ENCODE measurements around the gene MRPL1.
"Not testable (repeated sequence)": the region's sequence is repeated elsewhere in the genome, so short reads cannot be mapped to it uniquely, and the experiment has no call there.

The MRPL1 gene

DNA sequence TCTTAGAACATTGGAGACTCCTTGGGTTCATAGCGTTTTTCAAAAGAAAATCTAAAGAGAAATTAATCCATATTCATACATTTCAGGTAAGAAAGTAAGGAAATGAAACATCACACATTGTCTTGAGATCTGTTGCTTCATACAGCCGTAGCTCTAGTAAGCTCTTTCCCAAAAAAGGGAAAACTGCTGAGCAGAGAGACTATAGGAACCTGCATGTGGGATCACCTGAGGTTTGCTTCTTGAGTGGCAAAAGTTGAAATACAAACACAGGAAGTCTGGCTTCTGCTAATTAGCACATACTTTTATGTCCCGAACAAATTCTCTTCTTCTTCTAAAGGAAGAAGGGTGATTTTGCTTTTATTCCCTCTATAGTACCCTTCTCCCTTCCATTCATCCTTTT, 57.7 kb downstream of the MRPL1 start:
- no peak for DNase-seq

DNA sequence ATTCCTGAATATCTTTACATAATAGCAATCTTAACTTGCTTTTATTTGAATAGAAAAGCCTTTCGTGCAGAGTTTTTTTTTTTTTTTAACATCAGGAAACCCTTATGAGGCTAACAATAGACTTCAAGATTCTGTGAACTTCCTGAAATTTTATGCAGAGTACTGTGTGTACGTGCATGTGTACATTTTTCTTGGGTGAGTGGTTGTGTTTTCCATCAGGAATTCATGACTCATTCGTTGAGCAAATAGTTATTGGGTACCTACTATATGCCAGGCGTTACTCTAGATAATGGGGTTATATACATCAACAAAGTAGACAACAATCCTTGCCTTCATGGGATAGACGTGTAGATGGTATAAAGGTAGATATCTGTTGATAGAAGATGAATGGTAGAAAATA, 59.1 kb downstream of the MRPL1 start:
- DNase-seq: no peak

DNA sequence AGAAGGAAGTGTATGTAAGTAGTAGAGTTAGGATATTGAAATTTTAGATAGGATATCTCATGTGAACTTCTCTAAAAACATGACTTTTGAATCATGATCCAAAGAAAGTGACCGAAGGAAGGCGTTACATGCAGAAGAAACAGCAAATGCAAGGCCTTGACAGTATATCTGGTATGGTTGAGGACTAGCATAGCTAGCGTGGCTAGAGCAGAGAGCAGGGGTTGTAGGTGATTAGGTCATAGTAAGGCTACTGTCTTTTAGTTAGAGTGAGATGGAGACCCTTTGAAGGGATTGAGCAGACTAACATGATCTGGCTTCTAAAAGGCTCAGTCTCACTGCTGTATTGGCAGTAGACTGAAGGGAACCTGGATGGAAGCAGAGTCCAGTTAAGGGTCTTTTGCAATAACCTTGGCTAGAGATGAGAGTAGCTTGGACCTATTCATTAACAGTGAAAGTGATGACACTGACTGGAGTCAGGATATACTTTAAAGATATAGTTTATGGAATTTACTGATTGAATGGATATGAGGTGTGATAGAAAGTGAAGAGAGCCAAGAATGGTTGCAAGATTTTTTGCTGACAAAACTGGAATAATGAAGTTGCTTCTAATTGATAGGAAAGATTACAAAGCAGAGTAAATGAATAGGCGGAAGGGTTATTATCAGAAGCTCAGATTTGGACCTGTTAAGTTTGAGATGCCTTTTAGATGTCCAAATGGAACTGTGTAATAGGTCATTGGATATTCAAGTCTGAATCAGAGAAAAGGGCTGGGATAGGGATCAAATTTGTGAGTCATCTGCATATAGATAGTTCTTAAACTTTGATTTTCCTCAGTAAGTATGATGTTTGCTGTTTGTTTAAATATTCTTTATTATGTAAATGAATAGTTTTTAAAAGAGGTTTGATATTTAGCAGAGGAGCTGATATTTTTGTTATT, 59.8 kb downstream of the MRPL1 start:
- DNase-seq: no peak

DNA sequence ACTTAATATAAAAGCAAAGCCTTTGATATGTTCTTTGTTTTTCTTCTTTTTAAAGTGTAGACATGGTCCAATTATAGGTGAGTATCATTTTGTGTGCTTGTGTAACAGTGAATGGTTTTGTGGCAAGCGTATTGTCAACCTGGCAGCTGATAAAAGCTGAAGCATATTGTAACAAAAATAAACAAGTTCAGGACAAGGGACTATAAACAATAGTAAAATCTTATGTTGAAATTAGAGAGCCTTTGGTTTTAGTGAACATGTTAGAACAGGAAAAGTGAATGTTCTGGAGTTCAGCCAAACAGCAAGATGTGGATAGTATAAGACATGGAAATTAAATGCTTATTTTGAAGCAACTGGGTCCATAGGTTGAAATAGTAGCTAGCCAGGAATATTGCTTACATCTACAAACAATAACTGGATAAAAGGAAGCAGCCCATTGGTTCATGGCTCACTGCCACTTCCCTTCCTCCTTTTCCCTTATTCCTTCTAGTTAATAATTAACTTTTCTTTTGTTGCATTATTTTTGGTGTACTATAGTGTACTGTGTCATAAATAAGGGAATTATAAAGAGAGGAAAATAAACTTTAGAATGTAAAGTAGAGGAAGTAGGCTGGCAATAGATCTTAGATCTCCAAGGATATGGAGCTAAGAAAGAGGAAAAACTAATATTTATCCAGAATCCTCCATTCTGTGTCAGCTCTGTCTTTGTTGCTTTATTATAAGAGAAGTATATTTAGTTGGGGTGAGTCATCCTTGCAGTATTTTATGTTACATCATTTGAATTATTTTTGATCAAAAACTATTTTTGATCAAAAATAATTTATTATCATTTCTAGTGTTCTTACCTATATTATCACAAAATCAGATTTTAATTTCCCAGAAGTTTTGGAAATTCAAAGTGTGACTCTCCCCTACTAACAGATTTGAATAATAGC, 65.6 kb downstream of the MRPL1 start:
- DNase-seq: no peak

DNA sequence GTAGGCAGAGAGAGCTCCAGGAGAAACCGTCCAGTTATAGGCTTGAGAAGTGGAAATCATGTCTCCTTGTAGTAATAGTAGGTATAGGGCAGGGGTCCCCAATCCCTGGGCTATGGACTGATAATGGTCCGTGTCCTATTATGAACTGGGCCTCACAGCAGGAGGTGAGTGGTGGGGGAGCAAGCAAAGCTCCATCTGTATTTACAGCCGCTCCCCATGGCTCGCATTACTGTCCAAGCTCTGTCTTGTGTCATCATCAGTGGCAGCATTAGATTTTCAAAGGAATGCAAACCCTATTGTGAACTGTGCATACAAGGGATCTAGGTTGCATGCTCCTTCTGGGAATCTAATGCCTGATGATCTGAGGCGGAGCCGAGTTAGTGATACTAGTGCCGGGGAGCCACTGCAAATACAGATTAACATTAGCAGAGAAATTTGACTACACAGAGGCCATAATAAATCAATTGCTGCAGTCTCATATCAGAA, 67.6 kb downstream of the MRPL1 start:
- no peak for DNase-seq

DNA sequence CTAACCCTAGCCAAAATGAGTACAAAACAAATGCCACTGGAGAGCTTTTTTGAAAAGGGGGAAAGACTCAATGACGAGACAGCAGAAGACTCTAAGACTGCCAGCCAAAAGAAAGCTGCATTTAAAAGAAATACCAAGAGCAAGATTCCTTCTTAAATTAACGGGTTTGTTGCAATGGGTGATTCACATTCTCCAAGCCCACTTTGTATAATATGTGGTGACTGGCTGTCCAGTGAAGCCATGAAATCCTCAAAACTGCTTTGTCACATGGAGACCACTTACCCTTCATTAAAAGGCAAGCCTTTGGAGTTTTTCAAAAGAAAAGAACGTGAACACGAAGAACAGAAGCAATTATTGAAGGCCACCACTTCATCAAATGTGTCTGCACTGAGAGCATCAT, 68.2 kb downstream of the MRPL1 start:
- DNase-seq: no peak

DNA sequence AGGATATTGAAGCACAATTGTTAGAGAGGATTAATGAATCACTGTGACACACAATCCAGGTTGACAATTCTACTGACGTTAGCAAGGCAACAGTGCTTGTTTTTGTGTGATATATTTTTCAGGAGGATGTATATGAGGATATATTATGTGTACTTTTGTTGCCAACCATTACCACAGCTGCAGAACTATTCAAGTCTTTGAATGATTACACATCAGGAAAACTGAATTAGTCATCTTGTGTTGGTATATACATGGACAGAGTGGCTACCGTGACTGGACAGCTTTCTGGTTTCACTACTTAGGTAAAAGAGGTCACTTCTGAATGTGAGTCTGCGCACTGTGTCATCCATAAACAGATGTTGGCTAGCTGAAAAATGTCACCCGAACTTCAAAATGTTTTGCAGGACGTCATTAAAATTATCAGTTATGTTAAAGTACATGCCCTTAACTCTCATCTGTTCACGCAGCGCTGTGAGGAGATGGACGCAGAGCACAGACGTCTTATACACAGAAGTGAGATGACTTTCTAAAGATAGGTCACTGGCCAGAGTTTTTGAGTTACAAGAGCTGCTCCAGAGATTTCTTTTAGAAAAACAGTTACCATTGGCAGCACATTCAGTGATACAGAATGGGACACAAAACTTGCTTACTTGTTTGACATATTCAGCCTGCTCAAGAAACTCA, 69.0 kb downstream of the MRPL1 start:
- no peak for DNase-seq

DNA sequence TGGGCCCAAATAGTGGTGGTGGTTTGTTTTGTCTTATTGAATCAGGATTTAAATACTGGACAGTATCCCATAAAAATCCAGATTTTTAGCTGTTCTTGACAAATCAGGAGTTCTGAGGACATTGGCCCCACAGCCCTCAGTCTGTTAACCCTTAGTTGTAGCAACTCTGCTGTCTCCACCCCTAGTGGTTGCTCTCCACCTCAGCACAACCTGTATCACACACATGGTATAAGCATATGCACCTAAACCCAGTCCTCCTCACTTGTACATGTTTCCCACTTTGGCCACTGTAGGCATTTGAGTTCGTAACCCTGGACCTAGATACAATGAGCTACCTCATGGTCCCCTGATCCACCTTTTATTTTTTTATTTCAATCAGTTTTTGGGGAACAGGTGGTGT, 75.9 kb downstream of the MRPL1 start:
- DNase-seq: no peak

DNA sequence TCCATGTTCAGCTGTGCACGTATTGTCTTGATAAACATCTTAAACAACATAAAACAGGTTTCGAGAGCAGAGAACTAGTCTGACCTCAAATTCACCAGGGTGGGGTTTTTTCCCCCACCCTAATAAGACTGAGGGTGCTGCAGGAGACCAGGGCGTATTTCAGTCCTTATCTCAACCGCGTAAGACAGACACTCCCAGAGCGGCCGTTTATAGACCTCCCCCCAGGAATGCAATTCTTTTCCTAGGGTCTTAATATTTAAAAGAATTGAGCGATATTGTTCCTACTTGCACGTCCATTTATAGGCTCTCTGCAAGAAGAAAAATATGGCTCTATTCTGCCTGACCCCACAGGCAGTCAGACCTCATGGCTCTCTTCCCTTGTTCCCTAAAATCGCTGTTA, 83.3 kb downstream of the MRPL1 start:
- DNase-seq: not testable (repeated sequence)

DNA sequence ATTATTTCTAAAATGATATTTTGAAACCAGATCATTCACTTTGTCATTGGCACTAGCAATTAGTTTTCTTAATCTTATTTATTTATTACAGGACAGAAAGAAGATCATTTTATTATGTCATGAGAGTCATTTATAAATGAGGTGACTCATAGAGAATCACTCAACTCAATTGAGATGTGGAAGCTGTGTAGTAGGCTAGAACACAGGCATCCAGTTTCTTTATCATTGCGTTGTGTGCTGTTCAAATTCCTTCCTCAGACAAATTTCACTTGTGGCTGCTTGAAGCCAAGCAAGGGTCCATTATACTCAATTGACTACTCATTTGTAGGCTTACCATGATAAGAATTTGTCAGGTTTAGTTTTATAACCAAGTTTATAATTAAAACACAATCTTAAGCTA, 87.6 kb downstream of the MRPL1 start:
- DNase-seq: no peak

DNA sequence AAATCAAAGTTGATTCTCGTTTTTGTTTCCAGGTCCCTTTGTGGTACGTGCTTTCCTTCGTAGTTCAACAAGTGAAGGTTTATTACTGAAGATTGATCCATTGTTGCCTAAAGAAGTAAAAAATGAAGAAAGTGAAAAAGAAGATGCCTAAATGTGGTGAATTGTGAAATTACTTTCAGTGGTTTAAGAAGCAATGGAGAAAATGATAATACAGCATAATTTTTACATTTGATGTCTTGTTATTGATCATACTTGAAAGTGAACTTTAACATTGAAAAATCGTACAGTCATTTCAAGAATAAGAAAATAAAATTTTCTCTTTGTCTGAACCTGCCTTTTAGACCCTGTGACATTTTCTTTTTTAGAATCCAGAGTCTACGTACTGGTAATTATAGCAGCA, 89.8 kb downstream of the MRPL1 start:
- no peak for DNase-seq

DNA sequence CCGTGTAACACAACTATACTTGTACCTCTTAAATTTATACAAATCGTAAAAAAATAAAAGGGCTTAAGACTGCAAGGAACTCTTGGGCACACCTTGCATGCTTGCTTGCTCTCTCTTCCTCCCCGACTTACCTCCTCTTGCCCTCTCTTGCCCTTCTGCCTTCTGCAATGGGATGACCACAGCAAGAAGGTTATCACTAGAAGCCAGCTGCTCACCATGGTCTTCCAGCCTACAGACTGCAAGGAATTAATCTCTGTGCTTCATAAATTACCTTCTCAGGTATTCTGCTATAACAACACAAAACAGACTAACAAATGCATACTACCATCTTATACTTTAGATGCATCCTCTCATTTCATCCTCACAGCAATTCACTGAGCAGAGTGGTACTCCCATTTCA, 92.1 kb downstream of the MRPL1 start:
- DNase-seq: no peak

DNA sequence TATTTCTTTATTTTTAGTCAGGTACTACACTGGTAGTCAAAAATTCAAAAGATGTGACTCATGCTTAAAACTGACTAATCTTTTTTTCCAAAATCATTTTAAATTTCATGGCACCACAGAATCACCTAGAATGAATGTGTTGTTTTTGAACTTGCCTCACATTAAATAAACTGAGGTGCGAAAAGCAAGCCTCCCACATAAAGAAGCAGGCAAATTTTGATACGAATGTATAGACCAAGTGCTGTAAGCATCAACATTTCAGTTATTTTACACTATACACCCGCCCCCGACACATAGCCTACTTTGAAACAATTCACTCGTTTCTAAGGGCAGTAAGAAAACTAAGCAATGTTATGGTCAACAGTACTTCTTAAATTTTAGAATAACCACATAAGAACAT, 94.3 kb downstream of the MRPL1 start:
- DNase-seq: no peak

DNA sequence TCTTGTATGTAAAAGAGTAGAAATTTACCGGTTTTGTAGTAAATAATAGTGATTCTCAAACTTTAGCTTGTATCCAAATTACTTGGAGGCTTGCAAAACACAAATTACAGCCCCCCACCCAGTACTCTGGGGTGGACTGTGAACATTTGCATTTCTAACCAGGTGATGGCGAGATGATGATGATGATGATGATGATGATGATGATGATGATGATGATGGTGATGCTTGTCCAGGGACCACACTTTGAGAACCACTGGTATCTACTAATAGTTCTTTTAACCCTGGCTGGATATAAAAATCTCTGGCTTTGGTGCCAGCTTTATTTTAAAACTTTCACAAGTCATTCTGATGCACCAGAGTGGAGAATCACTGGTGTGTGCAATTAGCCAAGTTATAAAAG, 96.3 kb downstream of the MRPL1 start:
- no peak for DNase-seq

DNA sequence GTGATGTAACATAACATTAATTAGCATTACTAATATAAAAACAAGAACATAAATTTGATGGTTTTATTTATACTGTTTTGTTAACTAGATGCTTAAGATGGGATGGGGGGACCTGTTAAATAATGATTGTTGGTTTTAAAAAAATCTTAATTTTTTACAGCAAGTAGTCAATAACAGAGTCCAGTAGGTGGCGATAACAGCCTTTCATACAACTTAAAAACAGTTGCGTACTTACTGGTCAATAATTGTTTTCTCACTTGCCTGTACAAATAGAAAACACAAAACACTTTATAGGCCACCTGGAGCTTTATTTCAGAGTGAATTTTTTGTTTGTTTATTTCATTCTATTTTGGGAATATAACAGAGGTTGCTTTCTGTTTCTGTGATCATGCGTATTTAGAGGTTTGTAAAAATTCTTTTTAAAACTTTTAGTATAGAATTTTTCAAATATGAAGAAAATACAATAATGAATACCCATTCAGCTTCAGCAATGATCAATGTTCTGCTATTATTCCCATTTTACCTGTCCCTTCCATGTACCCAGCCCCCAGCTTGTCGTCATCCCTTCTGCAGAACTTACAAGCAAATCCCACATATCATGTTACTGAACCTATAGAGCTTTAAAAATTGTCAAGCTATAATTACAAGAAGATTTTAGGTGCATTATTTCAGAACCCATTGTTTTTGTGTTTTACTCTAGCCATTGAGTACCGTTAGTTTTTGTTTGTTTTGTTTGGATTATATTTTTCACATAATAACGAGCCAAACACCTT, 97.1 kb downstream of the MRPL1 start:
- peak; percentile 21 for DNase-seq

DNA sequence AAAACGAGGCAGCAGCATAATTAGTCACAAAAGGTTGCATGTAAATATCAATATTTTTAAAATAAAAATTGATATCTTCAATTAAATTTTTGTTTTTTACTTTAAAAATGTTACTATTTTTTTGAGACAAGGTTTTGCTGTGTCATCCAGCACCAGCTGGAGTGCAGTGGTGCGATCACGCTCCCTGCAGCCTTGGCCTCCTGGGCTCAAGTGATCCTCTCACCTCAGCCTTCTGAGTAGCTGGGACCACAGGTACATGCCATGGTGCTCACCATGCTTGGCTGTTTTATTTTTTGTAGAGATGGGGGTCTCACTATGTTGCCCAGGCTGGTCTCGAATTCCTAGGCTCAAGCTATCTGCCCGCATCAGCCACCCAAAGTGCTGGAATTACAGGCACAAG, 97.7 kb downstream of the MRPL1 start:
- DNase-seq: no peak

DNA sequence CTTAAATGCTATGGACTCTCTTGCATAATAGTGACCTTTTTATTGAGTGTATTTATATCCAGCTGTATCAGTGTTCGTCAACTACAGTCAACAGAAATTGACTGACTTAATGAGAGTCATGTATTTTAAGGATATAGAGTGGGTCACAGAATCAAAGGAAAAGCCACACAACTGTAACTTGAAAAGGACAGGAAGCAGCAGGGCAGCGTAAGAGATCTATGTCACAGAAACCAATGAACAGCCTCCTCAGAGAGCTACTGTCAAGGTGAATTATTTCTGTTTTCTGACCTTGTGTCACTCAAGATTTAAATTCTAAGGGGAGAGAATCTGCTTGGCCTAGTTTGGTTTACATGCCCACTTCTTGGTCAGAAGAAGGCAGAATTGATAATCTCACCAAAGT, 100.4 kb downstream of the MRPL1 start:
- no peak for DNase-seq

DNA sequence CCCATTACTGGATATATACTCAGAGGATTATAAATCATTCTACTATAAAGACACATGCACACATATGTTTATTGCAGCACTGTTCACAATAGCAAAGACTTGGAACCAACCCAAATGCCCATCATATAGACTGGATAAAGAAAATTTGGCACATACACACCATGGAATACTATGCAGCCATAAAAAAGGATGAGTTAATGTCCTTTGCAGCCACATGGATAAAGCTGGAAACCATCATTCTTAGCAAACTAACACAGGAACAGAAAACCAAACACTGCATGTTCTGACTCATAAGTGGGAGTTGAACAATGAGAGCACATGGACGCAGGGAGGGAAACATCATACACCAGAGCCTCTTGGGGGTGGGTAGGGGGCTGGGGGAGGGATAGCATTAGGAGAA, 111.0 kb downstream of the MRPL1 start:
- not testable (repeated sequence) for DNase-seq

DNA sequence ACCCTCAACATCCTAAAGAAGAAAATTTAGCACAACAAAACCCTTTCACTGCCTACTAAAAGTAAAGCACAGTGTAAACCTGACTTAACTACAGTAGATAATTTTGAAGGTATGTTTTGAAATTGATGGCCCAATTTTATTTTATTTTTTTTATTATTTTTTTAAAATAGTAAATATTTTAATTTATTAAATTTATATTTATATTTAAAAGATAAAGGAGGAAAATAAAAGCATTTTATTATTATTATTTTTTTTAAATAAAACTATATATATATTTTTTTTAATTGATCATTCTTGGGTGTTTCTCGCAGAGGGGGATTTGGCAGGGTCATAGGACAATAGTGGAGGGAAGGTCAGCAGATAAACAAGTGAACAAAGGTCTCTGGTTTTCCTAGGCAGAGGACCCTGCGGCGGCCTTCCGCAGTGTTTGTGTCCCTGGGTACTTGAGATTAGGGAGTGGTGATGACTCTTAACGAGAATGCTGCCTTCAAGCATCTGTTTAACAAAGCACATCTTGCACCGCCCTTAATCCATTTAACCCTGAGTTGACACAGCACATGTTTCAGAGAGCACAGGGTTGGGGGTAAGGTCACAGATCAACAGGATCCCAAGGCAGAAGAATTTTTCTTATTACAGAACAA, 120.4 kb downstream of the MRPL1 start:
- DNase-seq: not testable (repeated sequence)

DNA sequence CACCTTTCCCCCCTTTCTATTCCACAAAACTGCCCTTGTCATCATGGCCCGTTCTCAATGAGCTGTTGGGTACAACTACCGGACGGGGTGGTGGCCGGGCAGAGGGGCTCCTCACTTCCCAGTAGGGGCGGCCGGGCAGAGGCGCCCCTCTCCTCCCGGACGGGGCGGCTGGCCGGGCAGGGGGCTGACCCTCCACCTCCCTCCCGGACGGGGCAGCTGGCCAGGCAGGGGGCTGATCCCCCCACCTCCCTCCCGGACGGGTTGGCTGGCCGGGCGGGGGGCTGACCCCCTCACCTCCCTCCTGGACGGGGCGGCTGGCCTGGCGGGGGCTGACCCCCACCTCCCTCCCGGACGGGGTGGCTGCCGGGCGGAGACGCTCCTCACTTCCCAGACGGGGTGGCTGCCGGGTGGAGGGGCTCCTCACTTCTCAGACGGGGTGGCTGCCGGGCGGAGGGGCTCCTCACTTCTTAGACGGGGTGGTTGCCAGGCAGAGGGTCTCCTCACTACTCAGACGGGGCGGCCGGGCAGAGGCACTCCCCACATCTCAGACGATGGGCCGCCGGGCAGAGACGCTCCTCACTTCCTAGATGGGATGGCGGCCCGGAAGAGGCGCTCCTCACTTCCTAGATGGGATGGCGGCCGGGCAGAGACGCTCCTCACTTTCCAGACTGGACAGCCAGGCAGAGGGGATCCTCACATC, 121.1 kb downstream of the MRPL1 start:
- not testable (repeated sequence) for DNase-seq

DNA sequence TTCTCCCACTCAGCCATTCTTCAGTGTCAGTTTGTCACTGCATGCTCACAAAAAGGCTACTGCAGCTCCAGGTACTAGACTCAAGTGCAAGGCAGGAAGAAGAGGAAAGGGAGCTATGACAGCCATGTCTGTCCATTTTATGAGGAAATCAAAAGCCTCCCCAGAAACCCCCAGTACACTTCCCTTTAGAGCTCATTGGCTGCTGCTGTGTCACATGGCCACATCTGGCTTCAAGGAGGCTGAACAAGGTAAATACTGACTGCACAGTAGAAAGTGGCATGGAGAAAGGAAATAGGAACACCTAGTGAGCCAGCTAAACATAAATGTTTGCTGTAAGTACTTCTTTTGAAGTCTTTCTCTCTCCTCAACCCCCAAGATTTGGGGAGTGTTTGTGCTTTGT, 127.3 kb downstream of the MRPL1 start:
- DNase-seq: no peak

Measured in KG1 (cell line).